Lower lobe of right lung (tissue), 2 donors: ENCODE results near the gene SDC4. TPM values are rescaled to one million over a fixed set of nuclear protein-coding genes. Genes with fewer than 3 reads are reported as not detected.

Experiments used
- ATAC-seq, 2 donors: fragments of 200-7000 bp; cut with Tn5 transposase; one replicate each; pipeline ENCODE4 v1.9.1; 2020 to 2022; ENCODE audit warnings: mild to moderate bottlenecking in 2 of 2, moderate library complexity in 2 of 2
- DNase-seq: peaks from one replicate; pipeline ENCODE4 v3.0.0-alpha.2; 2020
- H3K27ac ChIP-seq: fragments of 200-600 bp; one replicate; pipeline ENCODE4 v1.8.0; 2022
- H3K27me3 ChIP-seq: fragments of 200-600 bp; one replicate; pipeline ENCODE4 v1.8.0; 2022; ENCODE audit warnings: low read depth
- H3K36me3 ChIP-seq: fragments of 200-600 bp; one replicate; pipeline ENCODE4 v1.8.0; 2022; ENCODE audit warnings: mild to moderate bottlenecking
- H3K4me1 ChIP-seq: fragments of 200-600 bp; one replicate; pipeline ENCODE4 v1.8.0; 2022
- H3K4me3 ChIP-seq: fragments of 200-600 bp; one replicate; pipeline ENCODE4 v1.8.0; 2022; ENCODE audit warnings: mild to moderate bottlenecking
- H3K9me3 ChIP-seq: fragments of 200-600 bp; one replicate; pipeline ENCODE4 v1.8.0; 2022
- CTCF ChIP-seq: fragments of 200-600 bp; IDR thresholded peaks from one replicate; pipeline ENCODE4 v1.8.0; 2022; ENCODE audit warnings: antibody characterized with exemption, mild to moderate bottlenecking
- intact Hi-C: fragments of 100-400 bp; cut with DNase I; formaldehyde crosslinking; loops from one replicate; pipeline ENCODE4 v1.11.0; 2022
- total RNA-seq: library from RNA; stranded (reverse); fragmentation: NEBNext Ultra II Directional; extraction: Animal tissue kit (Norgen Biotek cat#: 25700); gene quantifications from one replicate; pipeline ENCODE4 v1.2.1, GENCODE V29; 2021
- donor health status: DM: no; HTN: yes; CAD: no; lungs with severe emphysema.

Gene SDC4
- total RNA-seq, 1 donor from 2014 or later: 259 TPM

DNA sequence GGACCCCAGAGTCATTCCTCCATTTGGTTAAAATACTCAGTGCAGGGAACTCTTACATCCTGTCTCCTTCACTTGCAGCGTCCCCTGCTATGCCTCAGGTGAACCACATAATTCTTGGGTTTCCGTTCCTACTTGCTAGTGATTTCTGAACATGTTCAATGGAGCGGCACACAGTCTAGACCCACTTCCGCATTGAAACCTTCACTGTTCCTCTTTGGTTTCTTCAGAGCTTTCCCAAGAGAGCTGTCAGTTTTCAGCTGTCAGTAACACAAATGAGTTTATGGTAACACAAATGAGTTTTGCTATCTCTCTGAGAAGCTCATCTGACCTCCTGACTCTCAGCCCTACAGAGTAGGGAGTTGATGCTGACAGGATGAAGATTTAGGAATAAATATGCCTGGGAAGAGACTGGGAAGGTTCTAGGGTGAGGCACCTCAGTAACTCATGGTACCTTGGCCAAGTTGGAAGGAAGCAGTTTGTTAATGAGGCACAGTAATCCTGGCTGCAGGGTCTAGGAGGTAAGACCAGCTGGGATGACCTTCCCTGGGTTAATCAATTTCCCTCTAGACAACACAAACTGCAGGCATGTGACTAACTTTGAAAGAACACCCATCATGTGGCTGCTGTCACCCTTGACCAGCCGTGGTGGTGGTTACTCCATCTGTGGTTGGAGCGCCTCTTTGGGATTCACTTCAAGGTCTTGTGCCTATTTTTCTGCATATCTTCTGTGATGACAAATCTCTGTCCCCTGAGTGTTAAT lies 20.2 kb upstream of the SDC4 start:
- H3K9me3 ChIP-seq: no peaks in the 10 kb centered on the region
- intact Hi-C loops: no loop called here
- peak overlapping the region; percentile 57 for H3K27ac ChIP-seq
- H3K4me1 ChIP-seq: peaks cover 59% of the 10 kb centered on the region
- no peak for TF ChIP-seq CTCF
- no peaks in the 10 kb centered on the region for H3K27me3 ChIP-seq
- DNase-seq (peak; percentile 60), ATAC-seq (peak; percentile 18 to 55)
- H3K4me3 ChIP-seq: no peak overlapping the region
- peaks cover 37% of the 10 kb centered on the region for H3K36me3 ChIP-seq

GRCh38 chr20:45367126-45367525 lies 18.9 kb upstream of the SDC4 start:
- Histone ChIP-seq H3K9me3 (no peaks in the 10 kb centered on the region), H3K27ac (no peak overlapping the region), H3K36me3 (peaks cover 37% of the 10 kb centered on the region), H3K4me3 (no peak overlapping the region), H3K4me1 (peaks cover 53% of the 10 kb centered on the region), H3K27me3 (no peaks in the 10 kb centered on the region)
- DNase-seq (no peak), ATAC-seq (no peak)
- intact Hi-C loops: no loop called here
- no peak for TF ChIP-seq CTCF

- ATAC-seq: no peak
- Histone ChIP-seq H3K4me3 (no peak overlapping the region), H3K4me1 (peaks cover 54% of the 10 kb centered on the region), H3K9me3 (no peaks in the 10 kb centered on the region), H3K36me3 (peaks cover 37% of the 10 kb centered on the region), H3K27ac (no peak overlapping the region), H3K27me3 (no peaks in the 10 kb centered on the region)
- no peak for TF ChIP-seq CTCF
- DNase-seq: no peak
- intact Hi-C loops: no loop called here
Observed at GRCh38 chr20:45366631-45367030, 18.4 kb upstream of the SDC4 start.

GRCh38 chr20:45366192-45366591 lies 18.0 kb upstream of the SDC4 start:
- Histone ChIP-seq H3K27me3 (no peaks in the 10 kb centered on the region), H3K27ac (no peak overlapping the region), H3K36me3 (peaks cover 37% of the 10 kb centered on the region), H3K4me3 (no peak overlapping the region), H3K4me1 (peaks cover 59% of the 10 kb centered on the region), H3K9me3 (no peaks in the 10 kb centered on the region)
- ATAC-seq (no peak), DNase-seq (no peak)
- TF ChIP-seq CTCF: no peak
- intact Hi-C loops: no loop called here

DNA sequence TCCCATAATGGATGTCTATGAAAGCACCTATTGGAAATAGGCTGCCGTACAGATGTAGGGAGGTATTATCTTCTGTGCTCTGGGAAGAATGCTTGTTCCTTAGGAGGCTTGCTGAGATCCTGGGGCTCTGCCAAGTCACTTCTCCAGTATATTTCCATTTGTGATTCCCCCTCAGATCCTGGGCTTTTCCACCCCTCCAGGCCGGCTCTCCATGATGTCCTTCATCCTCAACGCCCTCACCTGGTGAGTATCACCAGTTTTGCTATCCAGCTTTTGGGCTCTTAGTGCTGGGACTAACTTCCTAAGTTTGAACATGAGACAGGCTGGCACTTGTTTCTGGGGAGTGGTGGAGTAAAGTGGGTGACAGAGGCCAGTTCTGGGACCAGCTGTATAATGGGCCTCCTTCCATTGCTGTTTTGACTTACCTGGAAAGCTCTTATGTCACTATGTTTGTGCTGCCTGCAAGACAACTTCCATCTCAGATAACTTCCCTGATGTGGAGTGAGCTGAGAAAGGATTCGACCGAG lies 17.3 kb upstream of the SDC4 start:
- Histone ChIP-seq H3K27ac (no peak overlapping the region), H3K4me3 (no peak overlapping the region), H3K4me1 (peaks cover 65% of the 10 kb centered on the region), H3K27me3 (no peaks in the 10 kb centered on the region), H3K36me3 (peaks cover 37% of the 10 kb centered on the region), H3K9me3 (no peaks in the 10 kb centered on the region)
- ATAC-seq (no peak), DNase-seq (no peak)
- intact Hi-C loops: no loop called here
- TF ChIP-seq CTCF: no peak
